Right lobe of liver (tissue), 6 donors: ENCODE data around the gene BPIFA2. TPM values are rescaled to one million over a fixed set of nuclear protein-coding genes. Genes with fewer than 3 reads are reported as not detected.
"Not testable (repeated sequence)": the region's sequence is repeated elsewhere in the genome, so short reads cannot be mapped to it uniquely, and the experiment has no call there.

Experiments
- ATAC-seq, 4 donors: fragments of 200-7000 bp; cut with Tn5 transposase; one replicate each; pipeline ENCODE4 v1.9.1; 2020; ENCODE audit warnings: mild to moderate bottlenecking in 4 of 4, moderate library complexity in 4 of 4
- DNase-seq, 3 donors: peaks; one replicate each; pipeline ENCODE4 v3.0.0-alpha.2; 2020
- H3K27ac ChIP-seq, 3 donors: fragments of 200-600 bp; one replicate each; pipeline ENCODE4 v1.8.0; 2022
- H3K27me3 ChIP-seq, 2 donors: fragments of 200-600 bp; one replicate each; pipeline ENCODE4 v1.8.0; 2022
- H3K36me3 ChIP-seq, 4 donors: fragments of 200-600 bp; sonication (generic) in 1 of 4; one replicate each; pipeline versions ENCODE4 v1.5.1 to v1.8.0; 2017 to 2022; ENCODE audit warnings: control low read depth in 1 of 4
- H3K4me1 ChIP-seq, 4 donors: fragments of 200-600 bp; sonication (generic) in 1 of 4; one replicate each; pipeline versions ENCODE4 v1.5.1 to v1.8.0; 2017 to 2022; ENCODE audit warnings: control low read depth in 1 of 4
- H3K4me3 ChIP-seq, 3 donors: fragments of 200-600 bp; one replicate each; pipeline ENCODE4 v1.8.0; 2022
- H3K9me3 ChIP-seq, 4 donors: fragments of 200-600 bp; sonication (generic) in 1 of 4; one replicate each; pipeline versions ENCODE4 v1.5.1 to v1.8.0; 2017 to 2022; ENCODE audit warnings: control low read depth in 1 of 4
- CTCF ChIP-seq, 4 donors: fragments of 200-600 bp in 3 of 4; fragments of 450-650 bp in 1 of 4; IDR thresholded peaks; one replicate each; pipeline versions ENCODE4 v1.5.1 to v1.8.0; 2016 to 2022; ENCODE audit warnings: antibody characterized with exemption in 4 of 4, mild to moderate bottlenecking in 2 of 4
- POLR2A ChIP-seq: fragments of 450-650 bp; IDR thresholded peaks from one replicate; pipeline ENCODE4 v1.6.1; 2017; ENCODE audit warnings: antibody characterized with exemption, mild to moderate bottlenecking
- WGBS: methylation state at CpG from one replicate; pipeline ENCODE4 v1.1.6; 2018; ENCODE audit warnings: low coverage, low lambda C conversion rate; ENCODE audit not compliant: insufficient coverage; ENCODE audit errors: missing lambda C conversion rate; 5-methylcytosine and 5-hydroxymethylcytosine counted together
- intact Hi-C, 2 donors: fragments of 100-400 bp; cut with DNase I; formaldehyde crosslinking; loops; one replicate each; pipeline versions ENCODE4 v1.11.2 to v1.14.1; 2022
- total RNA-seq, 6 experiments: library from RNA; depleted of rRNA in 2 of 6; stranded (reverse); fragments of >200 nt in 2 of 6; fragmentation: NEBNext Ultra II Directional in 3 of 6; extraction: Animal tissue kit (Norgen Biotek cat#: 25700) in 3 of 6; gene quantifications; one replicate each; pipeline versions ENCODE4 v1.1.0 to v1.2.4, GENCODE V29; 2016 to 2023
- donor health status: DM: no; HTN: yes; CAD: no.
- donor health status: DM: no; HTN: no; CAD: no.
- donor health status: DM: no; HTN: no; CAD: no.
- donor health status: DM: no; HTN: yes; CAD: no.
- donor health status: DM: no; HTN: yes; CAD: no.

BPIFA2 gene
- total RNA-seq, 6 experiments from 2014 or later, result not detected

- no peaks in the 10 kb centered on the region for H3K4me1 ChIP-seq
- no peaks in the 10 kb centered on the region for H3K27me3 ChIP-seq
- H3K4me3 ChIP-seq, result no peak overlapping the region
- TF ChIP-seq CTCF (IDR thresholded peaks at IDR 0.05), result no peak
- TF ChIP-seq POLR2A, result no peak
- ATAC-seq, result no peak
- H3K36me3 ChIP-seq, result no peaks in the 10 kb centered on the region
- no peaks in the 10 kb centered on the region for H3K9me3 ChIP-seq
- 37% methylated on average over 2 of the region's 2 CpGs for WGBS
- no peak for DNase-seq
- H3K27ac ChIP-seq, result no peak overlapping the region
- intact Hi-C loops, result no loop called here
Observed at GRCh38 chr20:33183312-33183711, 15.4 kb downstream of the BPIFA2 start.

GRCh38 chr20:33185031-33185590 is 17.2 kb downstream of the BPIFA2 start:
- H3K9me3 ChIP-seq, H3K4me3 ChIP-seq, H3K36me3 ChIP-seq, H3K27ac ChIP-seq, H3K4me1 ChIP-seq, H3K27me3 ChIP-seq, DNase-seq, ATAC-seq, intact Hi-C loops: not testable (repeated sequence)
- WGBS, result 77% methylated on average over 3 of the region's 40 CpGs

- H3K4me3 ChIP-seq, result no peak overlapping the region
- DNase-seq, result no peak
- ATAC-seq, result no peak
- no peaks in the 10 kb centered on the region for H3K36me3 ChIP-seq
- H3K27me3 ChIP-seq, result no peaks in the 10 kb centered on the region
- peaks cover 0 to 20% (median 7%) of the 10 kb centered on the region in 4 donors for H3K4me1 ChIP-seq
- WGBS, result 60% methylated on average over 2 of the region's 4 CpGs
- no peaks in the 10 kb centered on the region for H3K9me3 ChIP-seq
- intact Hi-C loops, result no loop called here
- TF ChIP-seq POLR2A, result no peak
- TF ChIP-seq CTCF (IDR thresholded peaks at IDR 0.05), result no peak
- H3K27ac ChIP-seq, result no peak overlapping the region
Observed at GRCh38 chr20:33187491-33187890, 19.5 kb downstream of the BPIFA2 start.

- peaks cover 0 to 20% (median 7%) of the 10 kb centered on the region in 4 donors for H3K4me1 ChIP-seq
- intact Hi-C loops, result no loop called here
- H3K4me3 ChIP-seq, result no peak overlapping the region
- TF ChIP-seq CTCF (IDR thresholded peaks at IDR 0.05), result no peak
- no peak for TF ChIP-seq POLR2A
- no peak overlapping the region for H3K27ac ChIP-seq
- 81% methylated on average over 9 of the region's 9 CpGs for WGBS
- H3K27me3 ChIP-seq, result no peaks in the 10 kb centered on the region
- ATAC-seq, result no peak
- no peaks in the 10 kb centered on the region for H3K9me3 ChIP-seq
- DNase-seq, result no peak
- H3K36me3 ChIP-seq, result no peaks in the 10 kb centered on the region
Observed at GRCh38 chr20:33188421-33188820, 20.5 kb downstream of the BPIFA2 start.

- Histone ChIP-seq H3K4me1 (peaks cover 0 to 20% (median 7%) of the 10 kb centered on the region in 4 donors), H3K27me3 (no peaks in the 10 kb centered on the region), H3K9me3 (no peaks in the 10 kb centered on the region), H3K36me3 (no peaks in the 10 kb centered on the region), H3K27ac (no peak overlapping the region), H3K4me3 (no peak overlapping the region)
- no peak for TF ChIP-seq POLR2A
- TF ChIP-seq CTCF (IDR thresholded peaks at IDR 0.05), result no peak
- ATAC-seq (peak; percentile 55 to 86 (median 72)), DNase-seq (no peak)
- intact Hi-C loops, result no loop called here
- 7% methylated on average over 3 of the region's 3 CpGs for WGBS
Observed at GRCh38 chr20:33191484-33191883, 23.5 kb downstream of the BPIFA2 start.
